Omental fat pad (tissue), 4 donors: ENCODE results near the gene CISD3. TPM values are rescaled to one million over a fixed set of nuclear protein-coding genes. Genes with fewer than 3 reads are reported as not detected.

ENCODE experiments used
- ATAC-seq: fragments of 150-250 bp; one replicate; pipeline ENCODE4 v1.9.1; 2016; ENCODE audit warnings: mild to moderate bottlenecking, moderate library complexity; ENCODE audit not compliant: low FRiP score
- DNase-seq: peaks from one replicate; pipeline ENCODE4 v3.0.0-alpha.2; 2019; ENCODE audit warnings: low spot score
- total RNA-seq, 4 donors: library from RNA; depleted of rRNA; stranded (reverse); fragments of >200 nt; gene quantifications; one replicate each; pipeline ENCODE4 v1.1.0, GENCODE V29; 2016
- TF ChIP-seq, protein P1 (sequence below), 3 donors: fragments of 450-650 bp; IDR thresholded peaks; one replicate each; pipeline ENCODE4 v1.5.1; 2016 to 2017; ENCODE audit warnings: antibody characterized with exemption in 3 of 3, mild to moderate bottlenecking in 3 of 3, moderate library complexity in 2 of 3

Gene CISD3
- total RNA-seq, 4 donors from 2014 or later, result 7.6 to 25.5 (median 15.7) TPM

DNA sequence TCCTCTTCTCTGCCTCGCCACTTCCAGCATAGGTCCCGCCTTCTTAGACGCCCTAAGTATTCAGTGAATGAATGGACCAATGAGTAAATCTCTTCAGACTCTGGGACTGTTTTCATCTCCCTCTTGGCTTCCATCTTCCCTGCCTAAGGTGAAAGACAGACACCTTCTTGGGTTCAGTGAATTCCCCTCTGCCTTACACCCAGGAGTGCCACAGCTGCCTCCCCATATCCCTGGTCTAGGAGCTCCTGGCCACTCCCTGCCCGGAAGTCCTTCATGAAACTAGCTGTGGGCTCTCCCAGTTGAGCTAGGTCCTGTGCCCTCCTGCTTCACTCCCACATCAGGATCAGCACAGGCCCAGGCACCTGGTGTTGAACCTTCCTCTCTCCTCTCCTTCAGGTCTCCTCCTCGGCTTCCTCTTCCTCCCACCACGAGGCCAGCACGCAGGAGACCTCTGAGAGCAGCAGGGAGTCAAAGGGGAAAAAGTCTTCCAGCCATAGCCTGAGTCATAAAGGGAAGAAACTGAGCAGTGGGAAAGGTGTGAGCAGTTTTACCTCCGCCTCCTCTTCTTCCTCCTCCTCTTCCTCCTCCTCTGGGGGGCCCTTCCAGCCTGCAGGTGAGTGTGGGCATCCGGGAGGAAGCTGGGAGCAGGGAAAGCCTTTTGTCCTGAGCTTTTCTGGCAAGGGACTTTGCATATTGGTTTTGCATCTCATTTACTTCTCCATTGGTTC, 14.8 kb upstream of the CISD3 start:
- ATAC-seq (no peak), DNase-seq (no peak)
- TF ChIP-seq, protein P1, sequence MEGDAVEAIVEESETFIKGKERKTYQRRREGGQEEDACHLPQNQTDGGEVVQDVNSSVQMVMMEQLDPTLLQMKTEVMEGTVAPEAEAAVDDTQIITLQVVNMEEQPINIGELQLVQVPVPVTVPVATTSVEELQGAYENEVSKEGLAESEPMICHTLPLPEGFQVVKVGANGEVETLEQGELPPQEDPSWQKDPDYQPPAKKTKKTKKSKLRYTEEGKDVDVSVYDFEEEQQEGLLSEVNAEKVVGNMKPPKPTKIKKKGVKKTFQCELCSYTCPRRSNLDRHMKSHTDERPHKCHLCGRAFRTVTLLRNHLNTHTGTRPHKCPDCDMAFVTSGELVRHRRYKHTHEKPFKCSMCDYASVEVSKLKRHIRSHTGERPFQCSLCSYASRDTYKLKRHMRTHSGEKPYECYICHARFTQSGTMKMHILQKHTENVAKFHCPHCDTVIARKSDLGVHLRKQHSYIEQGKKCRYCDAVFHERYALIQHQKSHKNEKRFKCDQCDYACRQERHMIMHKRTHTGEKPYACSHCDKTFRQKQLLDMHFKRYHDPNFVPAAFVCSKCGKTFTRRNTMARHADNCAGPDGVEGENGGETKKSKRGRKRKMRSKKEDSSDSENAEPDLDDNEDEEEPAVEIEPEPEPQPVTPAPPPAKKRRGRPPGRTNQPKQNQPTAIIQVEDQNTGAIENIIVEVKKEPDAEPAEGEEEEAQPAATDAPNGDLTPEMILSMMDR (IDR thresholded peaks at IDR 0.05), result no peak

DNA sequence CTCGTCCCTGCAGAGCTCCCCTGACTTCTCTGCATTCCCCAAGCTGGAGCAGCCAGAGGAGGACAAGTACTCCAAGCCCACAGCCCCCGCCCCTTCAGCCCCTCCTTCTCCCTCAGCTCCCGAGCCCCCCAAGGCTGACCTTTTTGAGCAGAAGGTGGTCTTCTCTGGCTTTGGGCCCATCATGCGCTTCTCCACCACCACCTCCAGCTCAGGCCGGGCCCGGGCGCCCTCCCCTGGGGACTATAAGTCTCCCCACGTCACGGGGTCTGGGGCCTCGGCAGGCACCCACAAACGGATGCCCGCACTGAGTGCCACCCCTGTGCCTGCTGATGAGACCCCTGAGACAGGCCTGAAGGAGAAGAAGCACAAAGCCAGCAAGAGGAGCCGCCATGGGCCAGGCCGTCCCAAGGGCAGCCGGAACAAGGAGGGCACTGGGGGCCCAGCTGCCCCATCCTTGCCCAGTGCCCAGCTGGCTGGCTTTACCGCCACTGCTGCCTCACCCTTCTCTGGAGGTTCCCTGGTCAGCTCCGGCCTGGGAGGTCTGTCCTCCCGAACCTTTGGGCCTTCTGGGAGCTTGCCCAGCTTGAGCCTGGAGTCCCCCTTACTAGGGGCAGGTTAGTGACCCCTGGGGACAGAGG, 13.7 kb upstream of the CISD3 start:
- no peak for ATAC-seq
- no peak for DNase-seq

DNA sequence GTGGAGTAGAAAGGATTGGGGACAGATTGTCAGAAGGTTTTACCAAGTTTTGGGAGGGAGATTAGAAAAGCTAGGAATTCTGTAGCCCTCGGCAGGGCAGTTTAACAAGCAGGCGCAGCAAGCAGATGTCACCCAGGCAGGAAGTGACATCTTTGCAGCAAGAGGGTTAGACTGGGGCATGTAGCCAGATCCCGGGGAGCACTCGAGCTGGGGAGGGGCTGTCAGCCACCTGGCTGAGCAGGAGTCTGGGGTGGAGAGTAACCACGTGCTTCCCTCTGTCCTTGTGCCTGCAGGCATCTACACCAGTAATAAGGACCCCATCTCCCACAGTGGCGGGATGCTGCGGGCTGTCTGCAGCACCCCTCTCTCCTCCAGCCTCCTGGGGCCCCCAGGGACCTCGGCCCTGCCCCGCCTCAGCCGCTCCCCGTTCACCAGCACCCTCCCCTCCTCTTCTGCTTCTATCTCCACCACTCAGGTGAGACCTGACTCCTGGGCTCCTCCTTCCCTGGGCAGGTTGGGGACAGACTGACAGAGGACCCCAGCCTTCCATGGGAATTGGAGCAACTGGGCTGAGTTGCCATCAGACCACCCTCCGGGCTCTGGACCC, 12.9 kb upstream of the CISD3 start:
- DNase-seq (no peak), ATAC-seq (no peak)
- TF ChIP-seq, protein P1 (IDR thresholded peaks at IDR 0.05), result no peak

More for the DNA sequence above, 13.7 kb upstream of the CISD3 start:
- TF ChIP-seq, protein P1 (IDR thresholded peaks at IDR 0.05), result no peak

DNA sequence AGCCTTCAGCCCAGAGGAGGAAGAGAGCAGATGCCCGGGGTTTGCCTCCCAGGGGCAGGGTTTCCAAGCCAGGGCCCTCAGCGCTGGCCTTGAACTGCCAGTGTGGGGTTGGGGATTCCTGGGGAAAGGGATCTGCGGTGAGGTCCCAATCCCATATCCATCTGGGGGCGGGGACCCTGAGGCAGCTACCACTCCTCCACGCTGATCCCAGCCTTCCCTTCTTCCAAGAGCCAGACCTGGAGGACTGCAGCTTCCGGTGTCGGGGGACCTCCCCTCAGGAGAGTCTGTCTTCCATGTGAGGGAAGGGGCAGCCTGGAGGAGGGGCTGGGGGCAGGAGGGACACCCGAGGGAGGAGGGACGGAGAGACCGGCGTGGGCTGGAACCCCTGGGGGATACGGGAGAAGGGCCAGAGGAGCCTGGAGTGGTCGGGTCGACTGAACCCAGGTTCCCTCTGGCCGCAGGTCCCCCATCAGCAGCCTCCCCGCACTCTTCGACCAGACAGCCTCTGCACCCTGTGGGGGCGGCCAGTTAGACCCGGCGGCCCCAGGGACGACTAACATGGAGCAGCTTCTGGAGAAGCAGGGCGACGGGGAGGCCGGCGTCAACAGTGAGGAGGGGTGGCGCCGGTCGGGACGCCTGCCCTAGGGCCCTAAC, 10.7 kb upstream of the CISD3 start:
- ATAC-seq (no peak), DNase-seq (no peak)
- TF ChIP-seq, protein P1 (IDR thresholded peaks at IDR 0.05), result no peak

DNA sequence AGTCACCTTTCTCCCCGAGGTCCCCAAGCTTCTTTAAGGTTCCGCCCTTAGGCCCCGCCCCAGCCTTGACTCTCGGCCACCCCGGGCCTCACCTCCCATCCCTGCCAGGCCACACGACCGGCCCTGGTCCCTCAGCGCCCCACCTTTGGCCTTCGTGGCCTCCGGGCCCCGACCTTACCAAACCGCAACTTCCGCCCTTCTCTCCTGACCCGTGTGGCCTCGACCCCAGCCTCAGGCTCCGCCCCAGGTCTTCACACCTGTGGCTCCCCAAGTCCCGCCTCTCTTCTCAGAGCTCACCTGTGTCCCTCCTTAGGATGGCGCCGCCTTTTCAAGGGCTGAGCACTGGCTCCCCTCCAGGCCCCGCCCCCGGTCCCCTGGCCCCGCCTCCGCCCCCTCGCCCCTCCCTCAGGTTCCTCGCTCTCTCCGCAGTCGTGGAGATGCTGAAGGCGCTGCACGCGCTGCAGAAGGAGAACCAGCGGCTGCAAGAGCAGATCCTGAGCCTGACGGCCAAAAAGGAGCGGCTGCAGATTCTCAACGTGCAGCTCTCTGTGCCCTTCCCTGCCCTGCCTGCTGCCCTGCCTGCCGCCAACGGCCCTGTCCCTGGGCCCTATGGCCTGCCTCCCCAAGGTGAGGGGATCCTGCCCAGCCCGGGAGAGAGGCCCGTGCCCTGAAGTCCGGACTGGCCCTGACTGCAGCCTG, 10.0 kb upstream of the CISD3 start:
- TF ChIP-seq, protein P1 (IDR thresholded peaks at IDR 0.05), result no peak
- no peak for ATAC-seq

DNA sequence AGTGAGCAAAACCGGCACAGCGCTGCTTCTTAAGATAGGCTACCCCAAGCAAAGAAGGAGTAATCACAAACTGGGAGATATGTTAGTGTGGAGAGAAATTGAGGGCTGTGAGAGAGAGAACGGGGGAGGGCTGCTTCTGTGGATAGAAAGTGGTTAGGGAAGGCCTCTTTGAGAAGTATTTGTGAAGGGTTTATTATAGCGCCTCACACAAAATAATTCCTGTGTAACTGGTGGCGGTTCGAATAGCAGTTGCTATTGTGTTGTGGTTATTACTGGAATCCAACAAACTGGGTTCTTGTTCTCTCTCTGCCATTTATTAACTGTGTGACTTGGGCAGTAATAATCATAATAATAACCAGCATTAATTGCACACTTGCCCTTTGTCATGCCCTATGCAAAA, 9.2 kb upstream of the CISD3 start:
- TF ChIP-seq, protein P1 (IDR thresholded peaks at IDR 0.05), result no peak
- DNase-seq, result no peak
- no peak for ATAC-seq

More for the DNA sequence above, 10.0 kb upstream of the CISD3 start:
- DNase-seq, result no peak
